IMR-90 (cell line): ENCODE data around the gene GNAT2. TPM values are rescaled to one million over a fixed set of nuclear protein-coding genes. Genes with fewer than 3 reads are reported as not detected.
A peak's percentile ranks its signal among the peaks of the same experiment; 100 is the strongest.

Experiments
- ATAC-seq: fragments of 200-7000 bp; cut with Tn5 transposase; 2 replicates; pipeline ENCODE4 v1.9.1; 2020; ENCODE audit warnings: low read depth, mild to moderate bottlenecking, moderate library complexity
- BruUV-seq: library from RNA; stranded (reverse); fragments of 400-500 nt; replicated peaks from 2 replicates; lab custom pipeline; 2021; lab: Mats Ljungman, UMichigan
- CTCF ChIA-PET: fragments of 300-600 bp; formaldehyde crosslinking; extraction: SDS; loops from one replicate; lab custom pipeline; 2021; ENCODE audit warnings: antibody characterized with exemption; lab: Yijun Ruan, JAX
- POLR2A ChIA-PET: fragments of 300-600 bp; sonication (Branson Sonifier 250); formaldehyde crosslinking; loops from one replicate; lab custom pipeline; 2022; ENCODE audit warnings: antibody characterized with exemption; ENCODE audit not compliant: unreplicated experiment; lab: Charles Lee
- DNase-seq: peaks from one replicate; pipeline ENCODE4 v3.0.0; 2013
- H2AFZ ChIP-seq: replicated peaks from 2 replicates; pipeline ENCODE3; 2013; ENCODE audit warnings: low read length, mild to moderate bottlenecking; ENCODE audit not compliant: poor library complexity
- H2AK5ac ChIP-seq: 2 replicates; pipeline ENCODE4 v1.6.1; 2013; ENCODE audit warnings: low read depth, low read length, inconsistent platforms
- H2AK9ac ChIP-seq: replicated peaks from 2 replicates; pipeline ENCODE3; 2013; ENCODE audit warnings: mild to moderate bottlenecking, low read depth, low read length, moderate library complexity; ENCODE audit not compliant: poor library complexity
- H2BK120ac ChIP-seq: 2 replicates; pipeline ENCODE4 v1.6.1; 2013; ENCODE audit warnings: low read depth, low read length, inconsistent platforms
- H2BK15ac ChIP-seq: 3 replicates; pipeline ENCODE4 v1.6.1; 2013; ENCODE audit warnings: low read depth, low read length, inconsistent platforms
- H2BK20ac ChIP-seq: 2 replicates; pipeline ENCODE4 v1.6.1; 2013; ENCODE audit warnings: low read depth, mild to moderate bottlenecking, inconsistent platforms, low read length, moderate library complexity
- H2BK5ac ChIP-seq: 2 replicates; pipeline ENCODE4 v1.6.1; 2013; ENCODE audit warnings: mild to moderate bottlenecking, low read depth, low read length, inconsistent platforms; ENCODE audit not compliant: poor library complexity, severe bottlenecking
- H3K14ac ChIP-seq: replicated peaks from 2 replicates; pipeline ENCODE4 v1.6.1; 2013; ENCODE audit warnings: low read depth, low read length, inconsistent platforms
- H3K18ac ChIP-seq: 2 replicates; pipeline ENCODE4 v1.6.1; 2013; ENCODE audit warnings: low read depth, low read length, control low read depth
- H3K23ac ChIP-seq: 2 replicates; pipeline ENCODE4 v1.6.1; 2013; ENCODE audit warnings: low read depth, low read length, inconsistent platforms
- H3K27ac ChIP-seq: 2 replicates; pipeline ENCODE4 v1.5.1; 2013; ENCODE audit warnings: mild to moderate bottlenecking, control low read depth, low read length; ENCODE audit not compliant: insufficient read depth
- H3K27me3 ChIP-seq: 2 replicates; pipeline ENCODE4 v1.6.1; 2013; ENCODE audit warnings: low read length; ENCODE audit not compliant: control insufficient read depth, insufficient read depth
- H3K36me3 ChIP-seq: 2 replicates; pipeline ENCODE4 v1.6.1; 2013; ENCODE audit warnings: low read length, mixed read lengths; ENCODE audit not compliant: control insufficient read depth, insufficient read depth
- H3K4ac ChIP-seq: 2 replicates; pipeline ENCODE4 v1.6.1; 2013; ENCODE audit warnings: low read depth, low read length, inconsistent platforms
- H3K4me1 ChIP-seq: 2 replicates; pipeline ENCODE4 v1.6.1; 2013; ENCODE audit warnings: low read length, mixed read lengths; ENCODE audit not compliant: control insufficient read depth, insufficient read depth
- H3K4me2 ChIP-seq: 2 replicates; pipeline ENCODE4 v1.6.1; 2013; ENCODE audit warnings: low read depth, mild to moderate bottlenecking, control low read depth, low read length, moderate library complexity
- H3K4me3 ChIP-seq: 2 replicates; pipeline ENCODE4 v1.5.1; 2013; ENCODE audit warnings: low read depth, mild to moderate bottlenecking, control low read depth, low read length, moderate library complexity; ENCODE audit not compliant: insufficient read depth
- H3K56ac ChIP-seq: 2 replicates; pipeline ENCODE4 v1.6.1; 2013; ENCODE audit warnings: low read length, inconsistent platforms; ENCODE audit not compliant: insufficient read depth; ENCODE audit errors: extremely low read depth
- H3K79me1 ChIP-seq, 2 experiments: 2 replicates each; pipeline ENCODE4 v1.6.1; 2013; ENCODE audit warnings: low read length in 2 of 2, inconsistent platforms in 1 of 2, low read depth in 1 of 2
- H3K9ac ChIP-seq: 2 replicates; pipeline ENCODE4 v1.6.1; 2013; ENCODE audit warnings: low read depth, low read length, control low read depth
- H3K9me1 ChIP-seq: 2 replicates; pipeline ENCODE4 v1.6.1; 2013; ENCODE audit warnings: low read length, inconsistent platforms; ENCODE audit not compliant: insufficient read depth
- H3K9me3 ChIP-seq: 2 replicates; pipeline ENCODE4 v1.6.1; 2013; ENCODE audit warnings: low read length; ENCODE audit not compliant: control insufficient read depth, insufficient read depth
- H4K20me1 ChIP-seq: 2 replicates; pipeline ENCODE4 v1.6.1; 2013; ENCODE audit warnings: low read length, inconsistent platforms; ENCODE audit not compliant: insufficient read depth
- H4K5ac ChIP-seq: 2 replicates; pipeline ENCODE4 v1.6.1; 2013; ENCODE audit warnings: mild to moderate bottlenecking, low read depth, low read length, control low read depth
- H4K8ac ChIP-seq, 2 experiments: 2 replicates each; pipeline ENCODE4 v1.6.1; 2013; ENCODE audit warnings: low read depth in 2 of 2, low read length in 2 of 2, control low read depth in 1 of 2, inconsistent platforms in 1 of 2
- H4K91ac ChIP-seq: 2 replicates; pipeline ENCODE4 v1.6.1; 2013; ENCODE audit warnings: low read depth, low read length, inconsistent platforms; ENCODE audit not compliant: insufficient read depth
- BHLHE40 ChIP-seq: fragments of 150-350 bp; IDR thresholded peaks from 2 replicates; pipeline ENCODE4 v1.6.1; 2016; ENCODE audit warnings: mild to moderate bottlenecking, low read depth, low read length
- CEBPB ChIP-seq: IDR thresholded peaks from 2 replicates; pipeline ENCODE4 v1.6.1; 2012; ENCODE audit warnings: low read depth, low read length, improper control_type of control experiment
- CHD1 ChIP-seq: IDR thresholded peaks from 2 replicates; pipeline ENCODE4 v1.6.1; 2012; ENCODE audit warnings: low read depth, low read length, improper control_type of control experiment
- MAZ ChIP-seq: IDR thresholded peaks from 2 replicates; pipeline ENCODE4 v1.6.1; 2012; ENCODE audit warnings: low read depth, mild to moderate bottlenecking, low read length, improper control_type of control experiment, moderate library complexity, borderline replicate concordance
- MXI1 ChIP-seq: IDR thresholded peaks from 2 replicates; pipeline ENCODE4 v1.6.1; 2012; ENCODE audit warnings: low read depth, mild to moderate bottlenecking, low read length, moderate library complexity, borderline replicate concordance
- NFE2L2 ChIP-seq: fragments of 150-350 bp; IDR thresholded peaks from 2 replicates; pipeline ENCODE4 v1.6.1; 2016; ENCODE audit warnings: low read depth, mild to moderate bottlenecking, low read length
- POLR2A ChIP-seq: IDR thresholded peaks from 2 replicates; pipeline ENCODE4 v1.6.1; 2012; ENCODE audit warnings: mild to moderate bottlenecking, low read depth, low read length
- RAD21 ChIP-seq: IDR thresholded peaks from 2 replicates; pipeline ENCODE4 v1.6.1; 2012; ENCODE audit warnings: low read length, improper control_type of control experiment
- RCOR1 ChIP-seq: IDR thresholded peaks from 2 replicates; pipeline ENCODE4 v1.6.1; 2012; ENCODE audit warnings: mild to moderate bottlenecking, low read length, improper control_type of control experiment; ENCODE audit not compliant: insufficient replicate concordance
- RFX5 ChIP-seq: IDR thresholded peaks from 2 replicates; pipeline ENCODE4 v1.8.0; 2012; ENCODE audit warnings: low read depth, mild to moderate bottlenecking, low read length, moderate library complexity
- WGBS, 2 experiments: methylation state at CpG; one replicate each; pipeline versions ENCODE4 v1.1.5 to v1.1.7; 2013; ENCODE audit warnings: missing lambda C conversion rate in 2 of 2; ENCODE audit not compliant: insufficient read length in 1 of 2; ENCODE audit errors: extremely low coverage in 2 of 2; 5-methylcytosine and 5-hydroxymethylcytosine counted together
- dilution Hi-C: fragments of 300-500 bp; cut with HindIII; formaldehyde crosslinking; loops from one replicate; pipeline ENCODE4 v1.14.3; 2018; ENCODE audit warnings: low sequenced_read_pairs; ENCODE audit not compliant: unreplicated experiment
- in situ Hi-C: fragments of 300-500 bp; cut with MboI; formaldehyde crosslinking; loops from 3 replicates; pipeline ENCODE4 v1.14.3; 2019; ENCODE audit warnings: low sequenced_read_pairs, inconsistent platforms, mixed read lengths
- intact Hi-C: fragments of 100-400 bp; cut with micrococcal nuclease; formaldehyde crosslinking; loops from 2 replicates; pipeline ENCODE4 v1.10.0; 2022
- polyA plus RNA-seq, 3 experiments: library from polyadenylated mRNA; depleted of rRNA; stranded (reverse); fragments of >200 nt; gene quantifications; 2 replicates each; pipeline ENCODE4 v1.2.3, GENCODE V29; 2012; ENCODE audit warnings: low replicate concordance in 1 of 3
- total RNA-seq: library from RNA; depleted of rRNA; stranded (reverse); fragments of >200 nt; gene quantifications from 2 replicates; pipeline ENCODE4 v1.2.3, GENCODE V29; 2012
- TF ChIP-seq, protein P1 (sequence below): fragments of 150-350 bp; IDR thresholded peaks from 2 replicates; pipeline ENCODE4 v1.6.1; 2017; ENCODE audit warnings: mild to moderate bottlenecking, antibody characterized with exemption, low read length, low read depth
- TF ChIP-seq, protein P2 (sequence below): conservative IDR thresholded peaks from 2 replicates; pipeline ENCODE4 v1.5.1; 2012; ENCODE audit warnings: mild to moderate bottlenecking, low read depth, low read length, improper control_type of control experiment
- TF ChIP-seq, protein P3 (sequence below): fragments of 150-350 bp; IDR thresholded peaks from 2 replicates; pipeline ENCODE4 v1.6.1; 2016; ENCODE audit warnings: low read depth, mild to moderate bottlenecking, low read length, moderate library complexity, borderline replicate concordance

GNAT2 gene
- total and polyA plus RNA-seq, 2 of the 4 experiments (the other 2 are of a cell fraction) = 0.17 to 0.36 TPM

DNA sequence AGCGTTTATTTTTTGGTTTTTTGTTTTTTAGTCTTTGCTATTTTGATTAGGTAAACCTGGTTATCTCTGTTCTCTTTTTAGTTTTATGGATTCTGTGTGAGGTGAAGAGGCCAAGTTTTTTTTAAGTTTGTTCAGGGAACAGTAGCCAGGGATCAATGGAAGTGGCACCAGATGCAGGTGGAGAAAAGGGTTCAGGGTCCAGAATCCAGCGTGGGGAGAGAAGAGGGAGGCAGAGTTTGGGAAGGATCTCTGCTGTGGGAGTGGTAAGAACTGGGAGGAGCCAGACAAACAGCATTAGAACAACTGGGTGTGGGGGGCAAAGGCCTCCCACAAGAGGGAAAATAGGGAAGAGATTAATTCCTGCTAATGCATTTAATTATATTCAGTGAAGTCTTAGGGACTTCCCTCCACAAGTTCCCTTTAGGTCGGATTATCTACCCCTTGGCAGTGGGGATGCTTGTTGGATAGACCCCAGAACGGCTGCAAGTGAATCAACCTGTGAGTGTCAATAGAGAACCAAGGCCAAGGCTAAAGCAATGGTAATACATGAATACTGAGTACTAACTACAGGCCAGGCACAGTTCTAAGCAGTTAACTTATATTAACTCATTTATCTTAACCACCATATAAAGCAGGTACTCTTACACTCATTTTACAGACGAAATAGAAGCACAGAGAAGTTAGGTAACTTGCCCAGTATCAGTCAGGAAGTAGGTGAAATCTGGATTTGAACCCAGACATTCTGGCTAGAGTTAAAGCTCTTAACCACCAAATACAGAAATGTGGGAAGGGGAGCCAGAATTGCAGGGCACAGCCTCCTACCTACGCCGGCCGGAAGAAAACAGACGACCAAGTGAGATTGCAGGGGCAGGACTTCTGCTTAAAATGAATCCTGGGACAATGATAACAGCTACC is 498 bp downstream of the GNAT2 start:
- no peaks in the 10 kb centered on the region for H3K27me3 ChIP-seq
- peaks cover 47% of the 10 kb centered on the region for H3K9me1 ChIP-seq
- TF ChIP-seq, protein P1, sequence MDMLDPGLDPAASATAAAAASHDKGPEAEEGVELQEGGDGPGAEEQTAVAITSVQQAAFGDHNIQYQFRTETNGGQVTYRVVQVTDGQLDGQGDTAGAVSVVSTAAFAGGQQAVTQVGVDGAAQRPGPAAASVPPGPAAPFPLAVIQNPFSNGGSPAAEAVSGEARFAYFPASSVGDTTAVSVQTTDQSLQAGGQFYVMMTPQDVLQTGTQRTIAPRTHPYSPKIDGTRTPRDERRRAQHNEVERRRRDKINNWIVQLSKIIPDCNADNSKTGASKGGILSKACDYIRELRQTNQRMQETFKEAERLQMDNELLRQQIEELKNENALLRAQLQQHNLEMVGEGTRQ = no peak
- TF ChIP-seq POLR2A (no peak), CHD1 (no peak), RAD21 (no peak), MXI1 (no peak), CEBPB (no peak), NFE2L2 (no peak), BHLHE40 (no peak), RFX5 (no peak), RCOR1 (no peak), MAZ (no peak)
- TF ChIP-seq, protein P2, sequence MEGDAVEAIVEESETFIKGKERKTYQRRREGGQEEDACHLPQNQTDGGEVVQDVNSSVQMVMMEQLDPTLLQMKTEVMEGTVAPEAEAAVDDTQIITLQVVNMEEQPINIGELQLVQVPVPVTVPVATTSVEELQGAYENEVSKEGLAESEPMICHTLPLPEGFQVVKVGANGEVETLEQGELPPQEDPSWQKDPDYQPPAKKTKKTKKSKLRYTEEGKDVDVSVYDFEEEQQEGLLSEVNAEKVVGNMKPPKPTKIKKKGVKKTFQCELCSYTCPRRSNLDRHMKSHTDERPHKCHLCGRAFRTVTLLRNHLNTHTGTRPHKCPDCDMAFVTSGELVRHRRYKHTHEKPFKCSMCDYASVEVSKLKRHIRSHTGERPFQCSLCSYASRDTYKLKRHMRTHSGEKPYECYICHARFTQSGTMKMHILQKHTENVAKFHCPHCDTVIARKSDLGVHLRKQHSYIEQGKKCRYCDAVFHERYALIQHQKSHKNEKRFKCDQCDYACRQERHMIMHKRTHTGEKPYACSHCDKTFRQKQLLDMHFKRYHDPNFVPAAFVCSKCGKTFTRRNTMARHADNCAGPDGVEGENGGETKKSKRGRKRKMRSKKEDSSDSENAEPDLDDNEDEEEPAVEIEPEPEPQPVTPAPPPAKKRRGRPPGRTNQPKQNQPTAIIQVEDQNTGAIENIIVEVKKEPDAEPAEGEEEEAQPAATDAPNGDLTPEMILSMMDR = no peak
- TF ChIP-seq, protein P3, sequence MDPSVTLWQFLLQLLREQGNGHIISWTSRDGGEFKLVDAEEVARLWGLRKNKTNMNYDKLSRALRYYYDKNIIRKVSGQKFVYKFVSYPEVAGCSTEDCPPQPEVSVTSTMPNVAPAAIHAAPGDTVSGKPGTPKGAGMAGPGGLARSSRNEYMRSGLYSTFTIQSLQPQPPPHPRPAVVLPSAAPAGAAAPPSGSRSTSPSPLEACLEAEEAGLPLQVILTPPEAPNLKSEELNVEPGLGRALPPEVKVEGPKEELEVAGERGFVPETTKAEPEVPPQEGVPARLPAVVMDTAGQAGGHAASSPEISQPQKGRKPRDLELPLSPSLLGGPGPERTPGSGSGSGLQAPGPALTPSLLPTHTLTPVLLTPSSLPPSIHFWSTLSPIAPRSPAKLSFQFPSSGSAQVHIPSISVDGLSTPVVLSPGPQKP = no peak
- peak overlapping the region; percentile 84 for H3K4me2 ChIP-seq
- H3K14ac ChIP-seq = peak overlapping the region; percentile 99
- H4K5ac ChIP-seq = peak overlapping the region; percentile 96
- H2AK5ac ChIP-seq = peak overlapping the region; percentile 93; the same call in 1 of the 2 replicates
- H3K56ac ChIP-seq = peak overlapping the region; percentile 81
- ATAC-seq = no peak
- H3K9me3 ChIP-seq = no peaks in the 10 kb centered on the region
- peak overlapping the region; percentile 84 for H2BK20ac ChIP-seq
- peak overlapping the region; percentile 85 for H4K91ac ChIP-seq
- H4K8ac ChIP-seq = peak overlapping the region; percentile 85 to 99
- no peaks in the 10 kb centered on the region for H3K36me3 ChIP-seq
- intact Hi-C loops = no loop called here
- ChIA-PET CTCF (interaction anchor here (0.6 to 2.0 kb wide), 4 partner anchors 11 to 73 kb away, joined by 3 to 6 read pairs (median 5); no protein-coding TSS in a partner anchor), POLR2A (interaction anchor here (1.5 kb wide), 1 partner anchor 71 kb away, joined by 5 read pairs; the partner anchor contains the start of gene GNAI3)
- peak overlapping the region; percentile 97 for H2BK5ac ChIP-seq
- peak overlapping the region; percentile 89 for H3K18ac ChIP-seq
- in situ Hi-C loops = no loop called here
- H3K4me3 ChIP-seq = peak overlapping the region; percentile 96
- no TSS peak for BruUV-seq
- H2AFZ ChIP-seq = peak overlapping the region; percentile 84
- DNase-seq = no peak
- dilution Hi-C loops = no loop called here
- peaks cover 43% of the 10 kb centered on the region for H3K4me1 ChIP-seq
- H4K20me1 ChIP-seq = peaks cover 30% of the 10 kb centered on the region
- 43% methylated on average over 1 of the region's 9 CpGs; no CpG with 5 or more reads in 1 of the 2 experiments for WGBS, 2 experiments
- peak overlapping the region; percentile 99 for H3K23ac ChIP-seq
- peak overlapping the region; percentile 100 for H2AK9ac ChIP-seq
- peak overlapping the region; percentile 73 for H3K9ac ChIP-seq
- peak overlapping the region; percentile 79 for H2BK15ac ChIP-seq
- H3K4ac ChIP-seq = peak overlapping the region; percentile 99
- H3K27ac ChIP-seq = peak overlapping the region; percentile 99
- peaks cover 16 to 76% of the 10 kb centered on the region in 2 experiments; a peak in 3 of 4 replicates for H3K79me1 ChIP-seq
- H2BK120ac ChIP-seq = peak overlapping the region; percentile 95
